CD14-positive monocyte (primary cell): ENCODE measurements around the gene AGFG1. TPM values are rescaled to one million over a fixed set of nuclear protein-coding genes. Genes with fewer than 3 reads are reported as not detected.

ENCODE experiments used
- DNase-seq, 3 donors: peaks; one replicate each; pipeline ENCODE4 v3.0.0-alpha.2; 2011 to 2022
- H2AFZ ChIP-seq: 2 replicates; pipeline ENCODE4 v1.6.0; 2012; ENCODE audit warnings: mild to moderate bottlenecking, low read depth, low read length, inconsistent platforms; ENCODE audit not compliant: insufficient read depth, poor library complexity, severe bottlenecking
- H3K27ac ChIP-seq, 2 donors: 1 replicate in 1 of 2; 2 replicates in 1 of 2; pipeline ENCODE4 v1.5.1; 2012 to 2013; ENCODE audit warnings: low read length in 2 of 2, control low read depth in 1 of 2, inconsistent platforms in 1 of 2, low read depth in 1 of 2, mild to moderate bottlenecking in 1 of 2
- H3K27me3 ChIP-seq, 2 donors: one replicate each; pipeline versions ENCODE4 v1.6.0 to v1.6.1; 2011 to 2013; ENCODE audit warnings: low read length in 2 of 2; ENCODE audit not compliant: control insufficient read depth in 2 of 2, insufficient read depth in 2 of 2
- H3K36me3 ChIP-seq, 2 donors: replicated peaks in 1 of 2; 1 replicate in 1 of 2; 2 replicates in 1 of 2; pipeline versions ENCODE4 v1.5.1 to v1.6.1; 2012 to 2013; ENCODE audit warnings: low read length in 2 of 2, control low read depth in 1 of 2, inconsistent platforms in 1 of 2, mild to moderate bottlenecking in 1 of 2; ENCODE audit not compliant: insufficient read depth in 2 of 2, control insufficient read depth in 1 of 2
- H3K4me1 ChIP-seq, 2 donors: 1 replicate in 1 of 2; 2 replicates in 1 of 2; pipeline versions ENCODE4 v1.5.1 to v1.6.1; 2012 to 2013; ENCODE audit warnings: low read length in 2 of 2, control low read depth in 1 of 2, inconsistent platforms in 1 of 2, mild to moderate bottlenecking in 1 of 2, moderate library complexity in 1 of 2; ENCODE audit not compliant: insufficient read depth in 2 of 2, control insufficient read depth in 1 of 2
- H3K4me2 ChIP-seq: replicated peaks from 2 replicates; pipeline ENCODE3; 2012; ENCODE audit warnings: low read length, moderate library complexity, mild to moderate bottlenecking; ENCODE audit not compliant: poor library complexity, severe bottlenecking; ENCODE audit errors: extremely low read depth
- H3K4me3 ChIP-seq, 3 experiments: fragments of 200-600 bp in 1 of 3; sonication (generic) in 1 of 3; replicated peaks in 1 of 3; 1 replicate in 2 of 3; 2 replicates in 1 of 3; pipeline ENCODE4 v1.5.1; 2011 to 2013; ENCODE audit warnings: low read length in 3 of 3, mild to moderate bottlenecking in 3 of 3, control low read depth in 2 of 3, low read depth in 2 of 3, inconsistent platforms in 1 of 3, moderate library complexity in 1 of 3
- H3K79me2 ChIP-seq: 2 replicates; pipeline ENCODE4 v1.6.0; 2012; ENCODE audit warnings: mild to moderate bottlenecking, control low read depth, inconsistent platforms, low read length, moderate library complexity; ENCODE audit not compliant: insufficient read depth
- H3K9ac ChIP-seq: 2 replicates; pipeline ENCODE4 v1.6.0; 2017; ENCODE audit warnings: low read length, mild to moderate bottlenecking; ENCODE audit not compliant: insufficient read depth, poor library complexity, severe bottlenecking
- H3K9me3 ChIP-seq, 2 donors: replicated peaks in 1 of 2; 1 replicate in 1 of 2; 2 replicates in 1 of 2; pipeline versions ENCODE4 v1.5.1 to v1.6.1; 2012 to 2013; ENCODE audit warnings: low read length in 2 of 2, control low read depth in 1 of 2; ENCODE audit not compliant: control insufficient read depth in 1 of 2, insufficient read depth in 1 of 2
- H4K20me1 ChIP-seq: 2 replicates; pipeline ENCODE4 v1.6.0; 2012; ENCODE audit warnings: mild to moderate bottlenecking, low read length, control low read depth, moderate library complexity; ENCODE audit not compliant: insufficient read depth
- H3K27ac Mint-ChIP-seq, 7 donors: one replicate each; pipeline ENCODE4 v1.8.0; 2020; ENCODE audit warnings: mild to moderate bottlenecking in 7 of 7, mixed read lengths in 7 of 7, moderate library complexity in 6 of 7, inconsistent platforms in 2 of 7
- H3K27me3 Mint-ChIP-seq, 3 donors: one replicate each; pipeline ENCODE4 v1.8.0; 2021 to 2022; ENCODE audit warnings: low read depth in 3 of 3, mild to moderate bottlenecking in 3 of 3, mixed read lengths in 3 of 3, moderate library complexity in 3 of 3, inconsistent platforms in 1 of 3
- H3K36me3 Mint-ChIP-seq, 2 donors: one replicate each; pipeline ENCODE4 v1.8.0; 2020; ENCODE audit warnings: mixed read lengths in 2 of 2, inconsistent platforms in 1 of 2, mild to moderate bottlenecking in 1 of 2
- H3K4me1 Mint-ChIP-seq: one replicate; pipeline ENCODE4 v1.8.0; 2020; ENCODE audit warnings: mild to moderate bottlenecking, mixed read lengths
- H3K4me3 Mint-ChIP-seq, 2 donors: one replicate each; pipeline ENCODE4 v1.8.0; 2020; ENCODE audit warnings: mild to moderate bottlenecking in 2 of 2, mixed read lengths in 2 of 2, moderate library complexity in 1 of 2
- H3K9me3 Mint-ChIP-seq, 7 donors: one replicate each; pipeline ENCODE4 v1.8.0; 2020 to 2022; ENCODE audit warnings: mixed read lengths in 7 of 7, mild to moderate bottlenecking in 6 of 7, moderate library complexity in 6 of 7, inconsistent platforms in 2 of 7
- WGBS: methylation state at CpG from one replicate; pipeline ENCODE4 v1.1.5; 2013; ENCODE audit warnings: missing lambda C conversion rate; ENCODE audit not compliant: insufficient coverage; 5-methylcytosine and 5-hydroxymethylcytosine counted together
- intact Hi-C, 2 donors: fragments of 100-400 bp; cut with micrococcal nuclease; formaldehyde crosslinking; loops; one replicate each; pipeline versions ENCODE4 v1.15.0 to v1.15.1; 2023
- polyA plus RNA-seq, 3 donors: library from polyadenylated mRNA; depleted of rRNA in 1 of 3; unstranded in 2 of 3; stranded (reverse) in 1 of 3; fragments of 300-500 nt in 2 of 3; fragments of >200 nt in 1 of 3; fragmentation: Illumina TruSeq in 2 of 3; gene quantifications; 1 replicate in 2 of 3; 2 replicates in 1 of 3; pipeline ENCODE4 v1.2.3, GENCODE V29; 2012 to 2021
- TF ChIP-seq, protein P1 (sequence below): fragments of 200-600 bp; IDR thresholded peaks from one replicate; pipeline ENCODE4 v1.8.0; 2022; ENCODE audit warnings: antibody characterized with exemption, mild to moderate bottlenecking

The AGFG1 gene
- polyA plus RNA-seq, 3 donors: 17.3 to 76.1 (median 56.9) TPM

DNA sequence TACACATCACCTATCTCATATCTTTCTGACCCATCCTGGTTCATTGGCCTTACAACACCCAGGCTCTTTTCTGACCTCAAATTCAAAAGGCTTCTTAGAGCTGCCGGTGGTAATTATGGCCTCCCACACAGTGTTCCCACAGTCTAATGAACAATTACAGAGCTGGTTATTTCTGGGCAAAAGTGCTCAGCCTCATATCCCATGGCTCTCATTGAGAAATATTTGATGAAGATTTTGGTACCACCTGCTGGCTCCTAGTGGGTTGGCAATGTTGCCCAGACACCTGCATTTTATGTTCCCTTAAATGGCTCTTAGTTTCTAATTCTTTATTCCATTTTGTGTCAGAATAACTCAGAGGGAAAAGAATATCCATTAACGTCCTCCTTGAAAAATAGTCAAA is 106.7 kb downstream of the AGFG1 start:
- no peak overlapping the region for H3K4me3 ChIP-seq
- peaks cover 8 to 15% (median 14%) of the 10 kb centered on the region in 7 donors for H3K9me3 Mint-ChIP-seq
- H3K27ac ChIP-seq: no peak overlapping the region
- no peaks in the 10 kb centered on the region for H3K4me1 Mint-ChIP-seq
- H4K20me1 ChIP-seq: no peaks in the 10 kb centered on the region
- no peaks in the 10 kb centered on the region for H3K4me1 ChIP-seq
- WGBS: 80% methylated on average over 1 of the region's 2 CpGs
- peaks cover 0 to 7% (median 2%) of the 10 kb centered on the region in 3 donors for H3K27me3 Mint-ChIP-seq
- H3K4me3 Mint-ChIP-seq: no peak overlapping the region
- no peak for DNase-seq
- no peak overlapping the region for H3K9ac ChIP-seq
- no peak overlapping the region for H3K4me2 ChIP-seq
- no peaks in the 10 kb centered on the region for H3K27me3 ChIP-seq
- intact Hi-C loops: no loop called here
- H3K27ac Mint-ChIP-seq: no peak overlapping the region
- H3K9me3 ChIP-seq: peaks cover 12 to 13% of the 10 kb centered on the region in 2 donors
- no peaks in the 10 kb centered on the region for H3K79me2 ChIP-seq
- no peaks in the 10 kb centered on the region for H3K36me3 ChIP-seq
- H2AFZ ChIP-seq: no peak overlapping the region
- no peaks in the 10 kb centered on the region for H3K36me3 Mint-ChIP-seq
- TF ChIP-seq, protein P1, sequence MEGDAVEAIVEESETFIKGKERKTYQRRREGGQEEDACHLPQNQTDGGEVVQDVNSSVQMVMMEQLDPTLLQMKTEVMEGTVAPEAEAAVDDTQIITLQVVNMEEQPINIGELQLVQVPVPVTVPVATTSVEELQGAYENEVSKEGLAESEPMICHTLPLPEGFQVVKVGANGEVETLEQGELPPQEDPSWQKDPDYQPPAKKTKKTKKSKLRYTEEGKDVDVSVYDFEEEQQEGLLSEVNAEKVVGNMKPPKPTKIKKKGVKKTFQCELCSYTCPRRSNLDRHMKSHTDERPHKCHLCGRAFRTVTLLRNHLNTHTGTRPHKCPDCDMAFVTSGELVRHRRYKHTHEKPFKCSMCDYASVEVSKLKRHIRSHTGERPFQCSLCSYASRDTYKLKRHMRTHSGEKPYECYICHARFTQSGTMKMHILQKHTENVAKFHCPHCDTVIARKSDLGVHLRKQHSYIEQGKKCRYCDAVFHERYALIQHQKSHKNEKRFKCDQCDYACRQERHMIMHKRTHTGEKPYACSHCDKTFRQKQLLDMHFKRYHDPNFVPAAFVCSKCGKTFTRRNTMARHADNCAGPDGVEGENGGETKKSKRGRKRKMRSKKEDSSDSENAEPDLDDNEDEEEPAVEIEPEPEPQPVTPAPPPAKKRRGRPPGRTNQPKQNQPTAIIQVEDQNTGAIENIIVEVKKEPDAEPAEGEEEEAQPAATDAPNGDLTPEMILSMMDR: no peak

DNA sequence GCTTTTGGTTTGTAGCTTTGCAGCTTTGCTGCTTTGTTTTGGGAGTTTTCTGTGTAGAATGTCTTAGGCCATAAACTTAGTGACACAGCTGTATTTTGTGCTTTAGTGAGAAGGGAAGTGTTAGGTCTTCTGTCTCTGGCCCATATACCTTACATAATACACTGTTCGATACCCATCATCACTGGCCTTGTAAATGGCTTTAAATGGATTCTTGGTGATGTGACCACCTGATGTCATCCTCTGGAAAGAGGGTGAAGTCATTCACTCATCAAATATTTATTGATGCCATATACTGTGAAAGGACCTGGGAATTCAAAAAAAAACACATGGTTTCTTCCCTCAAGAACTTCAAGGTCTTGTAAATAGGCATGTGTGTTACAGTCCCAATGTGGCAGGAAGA is 107.8 kb downstream of the AGFG1 start:
- WGBS: no CpG with 5 or more reads among the region's 1 CpG
- intact Hi-C loops: no loop called here
- Histone ChIP-seq H3K9ac (no peak overlapping the region), H3K4me2 (no peak overlapping the region), H3K27me3 (no peaks in the 10 kb centered on the region), H3K4me1 (no peaks in the 10 kb centered on the region), H3K4me3 (no peak overlapping the region), H4K20me1 (no peaks in the 10 kb centered on the region), H3K9me3 (peaks cover 12 to 13% of the 10 kb centered on the region in 2 donors), H2AFZ (no peak overlapping the region), H3K79me2 (no peaks in the 10 kb centered on the region), H3K27ac (no peak overlapping the region), H3K36me3 (no peaks in the 10 kb centered on the region)
- TF ChIP-seq, protein P1: no peak
- DNase-seq: no peak
- Mint-ChIP-seq H3K4me1 (no peaks in the 10 kb centered on the region), H3K36me3 (no peaks in the 10 kb centered on the region), H3K4me3 (no peak overlapping the region), H3K27ac (no peak overlapping the region), H3K9me3 (peaks cover 8 to 17% (median 14%) of the 10 kb centered on the region in 7 donors), H3K27me3 (peaks cover 0 to 7% (median 3%) of the 10 kb centered on the region in 3 donors)
